ENCODE data around the gene CDKL5.
"Not testable (repeated sequence)": the region's sequence is repeated elsewhere in the genome, so short reads cannot be mapped to it uniquely, and the experiment has no call there.

Gene CDKL5

GRCh38 chrX:18566748-18567147, 141.3 kb downstream of the CDKL5 start:
- Histone ChIP-seq H3K9me3 (ENCODE audit: control insufficient read depth in 2 of 2, low read length in 2 of 2) (no peaks in the 10 kb centered on the region), H3K4me3 (ENCODE audit: low read length in 2 of 2) (no peak overlapping the region), H3K4me1 (ENCODE audit: control insufficient read depth, insufficient read depth, low read length) (no peaks in the 10 kb centered on the region), H3K27me3 (ENCODE audit: control insufficient read depth in 1 of 2, insufficient read depth in 2 of 2, low read length in 2 of 2) (no peaks in the 10 kb centered on the region), H3K36me3 (ENCODE audit: control insufficient read depth in 2 of 2, insufficient read depth in 2 of 2, low read length in 2 of 2) (no peaks in the 10 kb centered on the region), H3K9ac (ENCODE audit: low read length in 2 of 2) (no peak overlapping the region), H3K27ac (ENCODE audit: low read length) (no peak overlapping the region)

DNA sequence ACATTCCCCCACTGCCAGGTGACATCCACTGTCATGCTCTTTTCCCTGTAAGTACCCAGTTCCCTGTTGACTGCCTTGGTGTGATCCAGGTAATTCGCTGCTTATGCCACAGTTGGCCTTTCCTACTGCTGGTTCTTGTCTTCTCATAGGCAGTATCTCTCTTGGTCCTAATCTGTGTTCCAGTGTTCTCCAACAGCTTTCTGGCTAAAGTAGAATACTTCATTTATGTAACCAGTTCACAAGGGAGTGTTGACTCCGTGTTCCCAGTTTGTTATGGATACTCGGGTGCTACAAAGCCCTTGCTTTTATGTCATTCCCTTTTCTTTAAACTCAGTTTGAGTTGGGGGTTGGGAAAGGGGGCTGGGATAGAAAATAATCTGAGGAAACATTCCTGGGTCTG, 148.1 kb downstream of the CDKL5 start:
- H3K9me3 ChIP-seq (ENCODE audit: control insufficient read depth in 2 of 2, low read length in 2 of 2), result peaks cover 0 to 2% of the 10 kb centered on the region in 2 donors
- H3K36me3 ChIP-seq (ENCODE audit: control insufficient read depth in 2 of 2, insufficient read depth in 2 of 2, low read length in 2 of 2), result no peaks in the 10 kb centered on the region
- H3K9ac ChIP-seq (ENCODE audit: low read length in 2 of 2), result no peak overlapping the region
- H3K27ac ChIP-seq (ENCODE audit: low read length), result no peak overlapping the region
- H3K27me3 ChIP-seq (ENCODE audit: control insufficient read depth in 1 of 2, insufficient read depth in 2 of 2, low read length in 2 of 2), result no peaks in the 10 kb centered on the region
- H3K4me3 ChIP-seq (ENCODE audit: low read length in 2 of 2), result no peak overlapping the region
- H3K4me1 ChIP-seq (ENCODE audit: control insufficient read depth, insufficient read depth, low read length), result no peaks in the 10 kb centered on the region

DNA sequence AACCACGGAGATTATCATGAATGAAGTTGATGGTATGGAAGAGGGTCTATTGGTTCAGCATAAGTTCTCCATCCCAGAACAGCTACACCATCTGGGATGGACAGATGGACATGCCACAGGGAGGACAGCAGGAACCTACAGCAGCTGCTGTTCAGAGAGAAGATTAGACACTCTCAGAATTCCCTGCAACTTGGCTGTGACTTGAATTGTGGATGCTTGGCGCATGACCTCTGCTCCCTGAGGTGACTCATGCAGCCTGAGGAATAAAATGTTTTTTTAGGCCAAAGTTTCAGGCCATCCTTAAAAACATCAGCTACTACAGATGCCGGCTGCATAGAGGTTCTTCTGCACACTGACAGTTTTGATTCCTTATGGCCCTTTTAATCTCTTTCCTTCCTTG, 149.2 kb downstream of the CDKL5 start:
- Histone ChIP-seq H3K9me3 (ENCODE audit: control insufficient read depth in 2 of 2, low read length in 2 of 2) (peaks cover 0 to 2% of the 10 kb centered on the region in 2 donors), H3K27ac (ENCODE audit: low read length) (no peak overlapping the region), H3K4me3 (ENCODE audit: low read length in 2 of 2) (no peak overlapping the region), H3K4me1 (ENCODE audit: control insufficient read depth, insufficient read depth, low read length) (no peaks in the 10 kb centered on the region), H3K27me3 (ENCODE audit: control insufficient read depth in 1 of 2, insufficient read depth in 2 of 2, low read length in 2 of 2) (no peaks in the 10 kb centered on the region), H3K9ac (ENCODE audit: low read length in 2 of 2) (no peak overlapping the region), H3K36me3 (ENCODE audit: control insufficient read depth in 2 of 2, insufficient read depth in 2 of 2, low read length in 2 of 2) (no peaks in the 10 kb centered on the region)

- Histone ChIP-seq H3K27ac (ENCODE audit: low read length) (no peak overlapping the region), H3K36me3 (ENCODE audit: control insufficient read depth in 2 of 2, insufficient read depth in 2 of 2, low read length in 2 of 2) (no peaks in the 10 kb centered on the region), H3K9ac (ENCODE audit: low read length in 2 of 2) (no peak overlapping the region), H3K4me1 (ENCODE audit: control insufficient read depth, insufficient read depth, low read length) (no peaks in the 10 kb centered on the region), H3K4me3 (ENCODE audit: low read length in 2 of 2) (no peak overlapping the region), H3K9me3 (ENCODE audit: control insufficient read depth in 2 of 2, low read length in 2 of 2) (peaks cover 0 to 2% of the 10 kb centered on the region in 2 donors), H3K27me3 (ENCODE audit: control insufficient read depth in 1 of 2, insufficient read depth in 2 of 2, low read length in 2 of 2) (no peaks in the 10 kb centered on the region)
Observed at GRCh38 chrX:18575744-18576143, 150.3 kb downstream of the CDKL5 start.

GRCh38 chrX:18577400-18577799, 152.0 kb downstream of the CDKL5 start:
- H3K4me3 ChIP-seq (ENCODE audit: low read length in 2 of 2), result no peak overlapping the region
- peaks cover 0 to 2% of the 10 kb centered on the region in 2 donors for H3K9me3 ChIP-seq (ENCODE audit: control insufficient read depth in 2 of 2, low read length in 2 of 2)
- H3K27ac ChIP-seq (ENCODE audit: low read length), result no peak overlapping the region
- H3K9ac ChIP-seq (ENCODE audit: low read length in 2 of 2), result no peak overlapping the region
- no peaks in the 10 kb centered on the region for H3K4me1 ChIP-seq (ENCODE audit: control insufficient read depth, insufficient read depth, low read length)
- no peaks in the 10 kb centered on the region for H3K36me3 ChIP-seq (ENCODE audit: control insufficient read depth in 2 of 2, insufficient read depth in 2 of 2, low read length in 2 of 2)
- no peaks in the 10 kb centered on the region for H3K27me3 ChIP-seq (ENCODE audit: control insufficient read depth in 1 of 2, insufficient read depth in 2 of 2, low read length in 2 of 2)

DNA sequence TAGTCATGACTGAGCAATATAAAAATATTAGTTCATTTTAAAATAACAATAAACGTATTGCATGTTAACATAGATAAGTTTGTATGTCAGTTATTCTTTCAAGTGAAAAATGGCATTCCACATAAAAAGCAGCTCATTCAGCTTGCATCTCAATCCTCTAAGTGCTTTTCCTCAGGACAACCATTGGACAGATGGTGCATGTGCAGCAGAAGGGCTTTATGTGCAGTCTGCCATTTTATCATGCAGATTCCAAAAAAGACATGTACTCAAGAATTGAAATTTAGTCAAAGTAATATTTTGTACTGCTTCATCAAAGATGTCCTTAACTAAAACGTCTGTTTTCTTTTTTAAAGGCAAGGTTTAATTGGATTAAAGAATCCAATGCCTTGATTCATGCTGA, 153.1 kb downstream of the CDKL5 start:
- no peak overlapping the region for H3K27ac ChIP-seq (ENCODE audit: low read length)
- no peaks in the 10 kb centered on the region for H3K4me1 ChIP-seq (ENCODE audit: control insufficient read depth, insufficient read depth, low read length)
- no peak overlapping the region for H3K9ac ChIP-seq (ENCODE audit: low read length in 2 of 2)
- no peaks in the 10 kb centered on the region for H3K36me3 ChIP-seq (ENCODE audit: control insufficient read depth in 2 of 2, insufficient read depth in 2 of 2, low read length in 2 of 2)
- H3K9me3 ChIP-seq (ENCODE audit: control insufficient read depth in 2 of 2, low read length in 2 of 2), result no peaks in the 10 kb centered on the region
- H3K27me3 ChIP-seq (ENCODE audit: control insufficient read depth in 1 of 2, insufficient read depth in 2 of 2, low read length in 2 of 2), result no peaks in the 10 kb centered on the region
- no peak overlapping the region for H3K4me3 ChIP-seq (ENCODE audit: low read length in 2 of 2)

- Histone ChIP-seq H3K36me3 (ENCODE audit: control insufficient read depth in 2 of 2, insufficient read depth in 2 of 2, low read length in 2 of 2) (no peaks in the 10 kb centered on the region), H3K9ac (ENCODE audit: low read length in 2 of 2) (no peak overlapping the region)
Observed at GRCh38 chrX:18579495-18579894, 154.1 kb downstream of the CDKL5 start.

GRCh38 chrX:18582910-18583493, 157.6 kb downstream of the CDKL5 start:
- Histone ChIP-seq H3K4me3 (ENCODE audit: low read length in 2 of 2) (no peak overlapping the region), H3K27ac (ENCODE audit: low read length) (no peak overlapping the region), H3K9ac (ENCODE audit: low read length in 2 of 2) (no peak overlapping the region), H3K4me1 (ENCODE audit: control insufficient read depth, insufficient read depth, low read length) (no peaks in the 10 kb centered on the region), H3K27me3 (ENCODE audit: control insufficient read depth in 1 of 2, insufficient read depth in 2 of 2, low read length in 2 of 2) (no peaks in the 10 kb centered on the region), H3K36me3 (ENCODE audit: control insufficient read depth in 2 of 2, insufficient read depth in 2 of 2, low read length in 2 of 2) (no peaks in the 10 kb centered on the region), H3K9me3 (ENCODE audit: control insufficient read depth in 2 of 2, low read length in 2 of 2) (no peaks in the 10 kb centered on the region)

More at GRCh38 chrX:18579495-18579894, 154.1 kb downstream of the CDKL5 start:
- H3K27ac ChIP-seq (ENCODE audit: low read length), result no peak overlapping the region
- no peak overlapping the region for H3K4me3 ChIP-seq (ENCODE audit: low read length in 2 of 2)
- no peaks in the 10 kb centered on the region for H3K27me3 ChIP-seq (ENCODE audit: control insufficient read depth in 1 of 2, insufficient read depth in 2 of 2, low read length in 2 of 2)
- no peaks in the 10 kb centered on the region for H3K9me3 ChIP-seq (ENCODE audit: control insufficient read depth in 2 of 2, low read length in 2 of 2)
- no peaks in the 10 kb centered on the region for H3K4me1 ChIP-seq (ENCODE audit: control insufficient read depth, insufficient read depth, low read length)

DNA sequence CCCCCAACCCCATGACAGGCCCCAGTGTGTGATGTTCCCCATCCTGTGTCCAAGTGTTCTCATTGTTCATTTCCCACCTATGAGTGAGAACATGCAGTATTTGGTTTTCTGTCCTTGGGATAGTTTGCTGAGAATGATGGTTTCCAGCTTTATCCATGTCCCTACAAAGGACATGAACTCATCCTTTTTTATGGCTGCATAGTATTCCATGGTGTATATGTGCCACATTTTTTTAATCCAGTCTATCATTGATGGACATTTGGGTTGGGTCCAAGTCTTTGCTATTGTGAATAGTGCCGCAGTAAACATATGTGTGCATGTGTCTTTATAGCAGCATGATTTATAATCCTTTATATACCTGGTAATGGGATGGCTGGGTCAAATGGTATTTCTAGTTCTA, 163.9 kb downstream of the CDKL5 start:
- H3K9ac ChIP-seq (ENCODE audit: low read length in 2 of 2); H3K4me3 ChIP-seq (ENCODE audit: low read length in 2 of 2); H3K36me3 ChIP-seq (ENCODE audit: control insufficient read depth in 2 of 2, insufficient read depth in 2 of 2, low read length in 2 of 2); H3K4me1 ChIP-seq (ENCODE audit: control insufficient read depth, insufficient read depth, low read length); H3K27me3 ChIP-seq (ENCODE audit: control insufficient read depth in 1 of 2, insufficient read depth in 2 of 2, low read length in 2 of 2); H3K27ac ChIP-seq (ENCODE audit: low read length); H3K9me3 ChIP-seq (ENCODE audit: control insufficient read depth in 2 of 2, low read length in 2 of 2): not testable (repeated sequence)

DNA sequence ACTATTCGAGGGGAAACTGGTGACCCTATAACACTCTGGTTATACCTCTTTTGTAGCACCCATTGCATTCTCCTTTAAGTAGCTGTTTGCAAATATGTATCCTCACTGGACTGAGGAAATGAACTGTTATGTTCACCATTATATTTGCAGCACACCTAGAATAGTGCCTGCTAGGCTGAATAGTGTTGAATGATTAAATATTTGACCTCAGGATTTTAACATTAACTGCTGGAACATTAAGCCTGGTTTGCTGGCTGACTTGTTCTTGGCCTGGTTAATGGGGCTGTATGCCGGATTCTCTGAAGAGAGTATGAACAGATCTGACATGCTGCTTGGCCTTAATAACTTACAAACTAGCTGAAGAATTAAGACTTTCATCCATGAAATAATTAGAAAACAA, 166.4 kb downstream of the CDKL5 start:
- Histone ChIP-seq H3K9me3 (ENCODE audit: control insufficient read depth in 2 of 2, low read length in 2 of 2) (no peaks in the 10 kb centered on the region), H3K36me3 (ENCODE audit: control insufficient read depth in 2 of 2, insufficient read depth in 2 of 2, low read length in 2 of 2) (no peaks in the 10 kb centered on the region), H3K27ac (ENCODE audit: low read length) (no peak overlapping the region), H3K4me1 (ENCODE audit: control insufficient read depth, insufficient read depth, low read length) (no peaks in the 10 kb centered on the region), H3K27me3 (ENCODE audit: control insufficient read depth in 1 of 2, insufficient read depth in 2 of 2, low read length in 2 of 2) (no peaks in the 10 kb centered on the region), H3K4me3 (ENCODE audit: low read length in 2 of 2) (no peak overlapping the region), H3K9ac (ENCODE audit: low read length in 2 of 2) (no peak overlapping the region)

GRCh38 chrX:18594079-18594478, 168.7 kb downstream of the CDKL5 start:
- H3K9ac ChIP-seq (ENCODE audit: low read length in 2 of 2), result no peak overlapping the region
- H3K27me3 ChIP-seq (ENCODE audit: control insufficient read depth in 1 of 2, insufficient read depth in 2 of 2, low read length in 2 of 2), result no peaks in the 10 kb centered on the region
- no peak overlapping the region for H3K4me3 ChIP-seq (ENCODE audit: low read length in 2 of 2)
- no peaks in the 10 kb centered on the region for H3K4me1 ChIP-seq (ENCODE audit: control insufficient read depth, insufficient read depth, low read length)
- H3K9me3 ChIP-seq (ENCODE audit: control insufficient read depth in 2 of 2, low read length in 2 of 2), result no peaks in the 10 kb centered on the region
- no peaks in the 10 kb centered on the region for H3K36me3 ChIP-seq (ENCODE audit: control insufficient read depth in 2 of 2, insufficient read depth in 2 of 2, low read length in 2 of 2)
- no peak overlapping the region for H3K27ac ChIP-seq (ENCODE audit: low read length)
